ENCODE data around the gene TRAF3IP1. TPM values are rescaled to one million over a fixed set of nuclear protein-coding genes. Genes with fewer than 3 reads are reported as not detected.
"Not testable (repeated sequence)": the region's sequence is repeated elsewhere in the genome, so short reads cannot be mapped to it uniquely, and the experiment has no call there.

TRAF3IP1 gene
- total RNA-seq, 2 donors from 2014 or later = 5.4 to 10.9 TPM

DNA sequence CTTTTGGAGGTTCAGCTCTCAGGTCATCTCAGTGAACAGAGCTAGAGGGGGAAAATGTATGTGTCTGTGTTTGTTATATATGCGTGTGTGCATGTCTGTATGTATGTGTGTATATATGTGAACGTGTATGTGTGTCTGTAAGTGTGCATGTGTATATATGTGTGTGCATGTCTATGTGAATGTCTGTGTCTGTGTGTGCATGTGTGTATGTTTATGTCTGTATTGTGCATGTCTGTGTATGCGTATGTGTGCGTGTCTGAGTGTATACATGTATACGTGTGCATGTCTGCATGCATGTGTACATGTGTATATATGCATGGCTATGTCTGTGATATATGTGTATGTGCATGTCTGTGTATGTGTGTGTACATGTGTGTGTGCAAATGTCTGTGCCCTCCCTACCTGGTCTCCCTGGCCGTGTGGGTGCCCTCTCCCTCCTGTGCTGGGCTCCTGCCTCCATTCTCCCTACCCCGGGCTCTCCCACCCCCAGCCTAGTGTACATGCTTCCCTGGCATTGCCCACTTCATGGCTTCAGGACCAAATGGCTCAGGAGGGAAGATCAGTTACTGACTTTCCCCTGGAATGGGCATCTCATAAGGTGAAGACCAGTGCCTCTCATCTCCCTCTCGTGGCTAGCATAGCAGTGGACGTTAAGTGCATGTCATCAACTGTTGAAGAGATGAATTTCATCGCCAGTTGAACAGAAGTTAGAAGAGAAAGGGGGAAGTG lies 49.9 kb downstream of the TRAF3IP1 start:
- TF ChIP-seq, protein P1, sequence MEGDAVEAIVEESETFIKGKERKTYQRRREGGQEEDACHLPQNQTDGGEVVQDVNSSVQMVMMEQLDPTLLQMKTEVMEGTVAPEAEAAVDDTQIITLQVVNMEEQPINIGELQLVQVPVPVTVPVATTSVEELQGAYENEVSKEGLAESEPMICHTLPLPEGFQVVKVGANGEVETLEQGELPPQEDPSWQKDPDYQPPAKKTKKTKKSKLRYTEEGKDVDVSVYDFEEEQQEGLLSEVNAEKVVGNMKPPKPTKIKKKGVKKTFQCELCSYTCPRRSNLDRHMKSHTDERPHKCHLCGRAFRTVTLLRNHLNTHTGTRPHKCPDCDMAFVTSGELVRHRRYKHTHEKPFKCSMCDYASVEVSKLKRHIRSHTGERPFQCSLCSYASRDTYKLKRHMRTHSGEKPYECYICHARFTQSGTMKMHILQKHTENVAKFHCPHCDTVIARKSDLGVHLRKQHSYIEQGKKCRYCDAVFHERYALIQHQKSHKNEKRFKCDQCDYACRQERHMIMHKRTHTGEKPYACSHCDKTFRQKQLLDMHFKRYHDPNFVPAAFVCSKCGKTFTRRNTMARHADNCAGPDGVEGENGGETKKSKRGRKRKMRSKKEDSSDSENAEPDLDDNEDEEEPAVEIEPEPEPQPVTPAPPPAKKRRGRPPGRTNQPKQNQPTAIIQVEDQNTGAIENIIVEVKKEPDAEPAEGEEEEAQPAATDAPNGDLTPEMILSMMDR (IDR thresholded peaks at IDR 0.05) = no peak
- no peaks in the 10 kb centered on the region for H3K9me3 ChIP-seq
- H3K4me1 ChIP-seq = peaks cover 4% of the 10 kb centered on the region
- intact Hi-C loops (cut with DNase I) = no loop called here
- no peaks in the 10 kb centered on the region for H3K27me3 ChIP-seq
- no peak for DNase-seq
- H3K36me3 ChIP-seq (replicated peaks in 1 of 2; ENCODE audit: insufficient read depth in 1 of 2, low read depth in 2 of 2) = no peaks in the 10 kb centered on the region
- no peak for ATAC-seq
- H3K4me3 ChIP-seq = no peak overlapping the region
- H3K27ac ChIP-seq = no peak overlapping the region
- WGBS, 2 donors = 79 to 81% methylated on average over 10 of the region's 10 CpGs

DNA sequence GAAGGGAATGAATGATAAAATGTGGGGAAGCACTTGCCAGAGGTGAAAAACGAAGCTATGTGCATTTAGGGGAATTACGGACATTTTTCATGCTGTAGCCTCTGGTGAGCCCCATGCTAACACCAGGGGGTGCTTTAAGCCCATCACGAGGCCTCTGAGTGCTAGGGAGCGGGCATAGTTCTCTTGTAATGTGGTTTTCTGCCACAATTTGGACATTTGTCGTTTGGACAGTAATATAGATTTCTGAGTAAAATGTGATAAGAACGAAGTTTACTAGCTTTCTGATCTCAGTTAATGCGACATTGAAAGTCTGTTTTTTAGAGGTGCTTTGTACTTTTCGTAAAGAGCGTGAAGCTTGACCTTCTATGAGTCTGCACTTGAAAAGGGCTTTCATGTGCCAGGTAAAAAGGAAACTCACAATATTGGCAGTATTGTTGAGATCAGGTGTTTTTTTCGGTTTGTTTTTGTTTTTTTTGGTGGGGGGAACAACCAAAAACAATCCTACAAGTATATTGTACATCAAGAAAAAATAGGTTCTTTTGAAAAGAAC lies 50.6 kb downstream of the TRAF3IP1 start:
- Histone ChIP-seq H3K36me3 (replicated peaks in 1 of 2; ENCODE audit: insufficient read depth in 1 of 2, low read depth in 2 of 2) (no peaks in the 10 kb centered on the region), H3K9me3 (no peaks in the 10 kb centered on the region), H3K4me1 (peaks cover 7% of the 10 kb centered on the region), H3K4me3 (no peak overlapping the region), H3K27ac (no peak overlapping the region), H3K27me3 (no peaks in the 10 kb centered on the region)
- intact Hi-C loops (cut with DNase I) = no loop called here
- DNase-seq = peak; percentile 62 to 73 (median 68)
- WGBS, 2 donors = 28% methylated on average over 10 of the region's 10 CpGs
- TF ChIP-seq, protein P1 (IDR thresholded peaks at IDR 0.05) = peak; percentile 41 to 87 (median 80)
- no peak for TF ChIP-seq POLR2A (IDR thresholded peaks at IDR 0.05)
- ATAC-seq = peak; percentile 81

DNA sequence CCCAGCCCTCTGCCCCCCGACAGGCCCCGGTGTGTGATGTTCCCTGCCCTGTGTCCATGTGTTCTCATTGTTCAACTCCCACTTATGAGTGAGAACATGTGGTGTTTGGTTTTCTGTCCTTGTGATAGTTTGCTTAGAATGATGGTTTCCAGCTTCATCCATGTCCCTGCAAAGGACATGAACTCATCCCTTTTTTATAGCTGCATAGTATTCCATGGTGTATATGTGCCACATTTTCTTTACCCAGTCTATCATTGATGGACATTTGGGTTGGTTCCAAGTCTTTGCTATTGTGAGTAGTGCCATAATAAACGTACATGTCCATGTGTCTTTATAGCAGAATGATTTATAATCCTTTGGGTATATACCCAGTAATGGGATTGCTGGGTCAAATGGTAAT lies 52.0 kb downstream of the TRAF3IP1 start:
- H3K27ac ChIP-seq; intact Hi-C loops (cut with DNase I); H3K4me3 ChIP-seq; H3K4me1 ChIP-seq; H3K36me3 ChIP-seq (replicated peaks in 1 of 2; ENCODE audit: insufficient read depth in 1 of 2, low read depth in 2 of 2); H3K27me3 ChIP-seq; H3K9me3 ChIP-seq; DNase-seq; ATAC-seq: not testable (repeated sequence)
- 94 to 98% methylated on average over 3 of the region's 3 CpGs for WGBS, 2 donors

DNA sequence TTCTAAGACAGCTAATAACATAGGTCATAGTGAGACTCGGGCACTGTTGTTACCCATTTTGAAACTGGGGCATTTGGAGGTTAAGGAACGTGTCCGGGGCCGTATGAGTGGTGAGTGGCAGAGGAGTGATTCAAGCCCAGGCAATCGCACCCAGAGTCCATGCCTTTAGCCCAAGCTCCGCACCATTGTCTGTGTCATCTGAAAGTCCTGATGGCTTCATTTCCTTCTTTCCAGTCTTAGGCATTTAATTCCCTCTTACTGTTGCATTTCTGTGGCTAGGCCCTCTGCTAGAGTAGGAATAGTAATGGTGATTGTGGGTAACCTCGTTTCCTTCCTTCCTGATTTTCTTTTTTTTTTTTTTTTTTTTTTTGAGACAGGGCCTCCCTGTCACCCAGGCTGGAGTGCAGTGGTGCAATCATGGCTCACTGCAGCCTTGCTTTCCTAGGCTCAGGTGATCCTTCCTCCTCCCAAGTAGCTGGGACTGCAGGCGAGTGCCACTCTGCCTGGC lies 56.6 kb downstream of the TRAF3IP1 start:
- no peaks in the 10 kb centered on the region for H3K9me3 ChIP-seq
- ATAC-seq = no peak
- no peak for TF ChIP-seq POLR2A (IDR thresholded peaks at IDR 0.05)
- TF ChIP-seq, protein P1 (IDR thresholded peaks at IDR 0.05) = no peak

DNA sequence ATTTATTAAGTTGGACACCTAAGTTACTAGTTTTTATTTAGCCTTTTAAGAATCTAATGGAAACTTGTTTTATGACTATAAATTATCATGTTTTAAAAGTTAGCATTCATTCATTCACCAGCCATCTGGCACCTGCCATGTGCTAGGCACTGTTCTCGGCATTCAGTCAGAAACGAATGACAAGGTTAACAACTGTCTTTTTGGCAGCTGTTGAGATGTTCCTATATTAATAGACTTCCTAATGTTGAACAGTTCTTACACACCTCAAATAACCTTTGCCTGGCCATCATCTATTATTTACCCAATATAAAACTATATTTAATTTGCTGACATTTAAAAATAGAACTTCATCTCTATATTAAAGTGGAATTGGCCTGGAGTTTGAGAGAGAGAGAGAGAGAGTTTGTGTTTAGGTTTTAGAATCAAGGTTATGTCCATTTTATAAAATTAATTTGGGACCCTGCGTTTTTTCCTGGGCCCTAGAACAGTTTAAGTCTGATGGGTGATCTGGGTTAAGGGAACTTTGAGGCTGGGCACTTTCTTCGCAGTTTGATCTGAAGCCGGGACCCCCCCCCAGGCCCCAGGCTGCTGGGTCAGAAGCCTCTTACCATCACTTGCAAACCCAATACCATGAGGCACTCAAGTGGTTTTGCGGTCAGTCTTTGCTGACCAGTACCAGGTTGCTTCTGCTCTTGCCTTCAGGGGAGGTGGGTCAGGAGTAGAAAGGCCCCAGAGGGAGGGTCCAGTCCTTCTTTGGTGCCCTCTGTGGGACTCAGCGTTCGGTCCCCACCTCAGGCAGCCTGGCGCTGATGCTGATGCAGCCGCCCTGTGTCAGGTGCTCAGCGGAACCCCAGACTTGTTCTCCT lies 58.1 kb downstream of the TRAF3IP1 start:
- intact Hi-C loops (cut with DNase I) = no loop called here
- ATAC-seq (no peak), DNase-seq (no peak)
- Histone ChIP-seq H3K36me3 (replicated peaks in 1 of 2; ENCODE audit: insufficient read depth in 1 of 2, low read depth in 2 of 2) (no peaks in the 10 kb centered on the region), H3K9me3 (no peaks in the 10 kb centered on the region), H3K27me3 (no peaks in the 10 kb centered on the region), H3K4me1 (peaks cover 26% of the 10 kb centered on the region), H3K27ac (peak overlapping the region in 2 of 4 donors; percentile 35 to 49), H3K4me3 (no peak overlapping the region)
- WGBS, 2 donors = 86% methylated on average over 11 of the region's 11 CpGs
- TF ChIP-seq, protein P1 (IDR thresholded peaks at IDR 0.05) = no peak
- TF ChIP-seq POLR2A (IDR thresholded peaks at IDR 0.05) = no peak

More for the DNA sequence above, 56.6 kb downstream of the TRAF3IP1 start:
- no peak overlapping the region for H3K4me3 ChIP-seq
- no peaks in the 10 kb centered on the region for H3K36me3 ChIP-seq (replicated peaks in 1 of 2; ENCODE audit: insufficient read depth in 1 of 2, low read depth in 2 of 2)
- intact Hi-C loops (cut with DNase I) = no loop called here
- no peaks in the 10 kb centered on the region for H3K27me3 ChIP-seq
- peaks cover 26% of the 10 kb centered on the region for H3K4me1 ChIP-seq
- no peak for DNase-seq
- no peak overlapping the region for H3K27ac ChIP-seq
- 66 to 77% methylated on average over 8 of the region's 8 CpGs for whole genome bisulfite sequencing, 2 donors

Measured in body of pancreas (tissue), 4 donors.